Stomach (tissue), 4 donors: ENCODE measurements around the gene NRTN.

Source experiments
- CTCF ChIP-seq, 7 experiments: fragments of 450-650 bp in 4 of 7; fragments of 200-600 bp in 3 of 7; sonication (generic) in 3 of 7; IDR thresholded peaks; one replicate each; pipeline ENCODE4 v1.5.1; 2016 to 2019; ENCODE audit warnings: antibody characterized with exemption in 7 of 7, control low read depth in 2 of 7, mild to moderate bottlenecking in 1 of 7
- POLR2A ChIP-seq, 4 donors: fragments of 450-650 bp; IDR thresholded peaks; one replicate each; pipeline ENCODE4 v1.6.1; 2016; ENCODE audit warnings: antibody characterized with exemption in 4 of 4, control low read depth in 2 of 4, mild to moderate bottlenecking in 1 of 4, moderate library complexity in 1 of 4

- TF ChIP-seq POLR2A (IDR thresholded peaks at IDR 0.05) (no peak), CTCF (IDR thresholded peaks at IDR 0.05) (no peak)
Observed at GRCh38 chr19:5844456-5845433, 39.9 kb downstream of the NRTN start.
